A549 treated with RU486 at 1 μM for 4 hours (cell line): ENCODE data around the gene RASL10A. TPM values are rescaled to one million over a fixed set of nuclear protein-coding genes. Genes with fewer than 3 reads are reported as not detected.

Experiments used
- total RNA-seq: library from RNA; stranded (reverse); fragments of 200-300 nt; extraction: Qiagen RNA extraction; gene quantifications from 5 replicates; pipeline ENCODE4 v1.2.3, GENCODE V29; 2022; ENCODE audit warnings: low read depth

Gene RASL10A, protein sequence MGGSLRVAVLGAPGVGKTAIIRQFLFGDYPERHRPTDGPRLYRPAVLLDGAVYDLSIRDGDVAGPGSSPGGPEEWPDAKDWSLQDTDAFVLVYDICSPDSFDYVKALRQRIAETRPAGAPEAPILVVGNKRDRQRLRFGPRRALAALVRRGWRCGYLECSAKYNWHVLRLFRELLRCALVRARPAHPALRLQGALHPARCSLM
- total RNA-seq, result 0.16 to 0.35 TPM (median 0.16 TPM) in 3 of 5 replicates, not detected in the others

DNA sequence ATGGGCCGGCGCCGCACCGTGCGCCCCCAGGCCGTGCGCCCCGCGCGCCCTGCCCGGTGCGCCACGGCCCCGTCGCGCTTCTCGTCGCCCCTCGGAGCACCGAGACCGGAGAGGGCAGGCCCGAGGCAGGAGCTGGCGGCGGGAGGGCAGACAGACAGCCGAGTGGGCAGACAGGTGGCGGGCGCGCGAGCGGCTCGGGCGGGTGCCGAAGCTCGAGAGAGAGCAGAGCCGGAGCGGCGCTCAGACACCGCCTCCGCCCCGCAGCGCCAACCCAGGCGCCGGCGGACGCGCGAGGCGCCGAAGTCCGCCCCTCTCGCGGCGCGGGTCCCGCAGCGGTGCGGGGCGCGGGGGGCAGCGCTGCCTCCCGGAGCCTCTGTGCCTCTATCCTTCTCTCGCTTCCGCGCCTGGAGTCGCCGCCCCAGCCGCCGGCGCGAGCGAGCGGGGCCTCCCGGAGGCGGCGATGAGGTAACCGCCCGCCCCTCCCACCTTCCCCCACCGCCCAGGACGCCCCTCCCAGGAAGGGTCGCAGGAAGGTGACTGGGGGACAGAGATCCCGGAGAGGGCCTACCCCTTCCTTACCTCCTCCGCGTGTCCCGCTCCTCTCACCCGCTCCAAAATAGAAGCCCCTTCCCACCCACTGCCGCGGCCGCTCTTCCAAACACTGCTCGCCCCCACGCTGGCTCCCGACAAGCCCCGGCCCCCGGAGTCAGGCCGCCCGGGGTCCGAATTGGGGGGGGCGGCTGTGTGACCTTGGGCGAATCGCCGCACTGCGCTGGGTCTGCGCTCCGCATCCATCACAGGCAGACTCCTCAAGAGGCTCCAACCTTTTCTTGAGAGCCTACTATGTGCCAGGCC lies at the start of gene RASL10A:
Gene RASL10A (minus strand): TSS at position 412 of the 855 bp plus-strand sequence. CDS start 451 bp downstream, outside the sequence.

DNA sequence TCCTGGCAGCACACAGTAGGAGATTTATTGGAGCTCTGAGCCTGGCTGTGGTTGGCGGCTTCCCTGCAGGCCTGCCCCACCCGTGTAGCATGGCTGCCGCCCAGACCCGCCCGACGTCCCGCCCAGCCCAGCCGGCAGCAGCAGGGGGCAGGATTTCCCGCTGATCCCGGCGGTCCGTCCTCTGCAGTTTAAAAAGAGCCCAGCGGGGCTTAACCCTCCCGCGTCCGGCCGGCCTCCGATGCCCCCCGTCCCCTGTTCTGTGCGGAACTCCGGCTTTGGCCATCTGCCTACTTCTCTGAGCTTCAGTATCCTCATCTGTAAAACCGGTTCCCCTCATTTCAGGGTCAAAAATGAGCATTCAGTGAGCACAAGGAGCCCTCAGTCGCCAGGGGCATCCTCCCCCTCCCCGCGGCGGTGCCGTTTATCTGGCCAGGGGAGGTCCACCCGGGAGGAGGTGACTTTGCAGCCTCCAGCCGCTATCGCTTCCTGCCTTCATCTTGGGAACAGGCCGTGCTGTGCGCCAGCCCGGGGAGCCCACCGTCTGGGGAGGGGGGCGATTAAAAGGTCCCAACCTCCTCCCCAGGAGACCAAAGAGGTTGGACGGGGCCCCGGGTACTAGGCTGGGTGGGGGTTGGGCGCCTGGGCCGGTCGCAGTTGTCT lies 9.2 kb downstream of the RASL10A start, which contains the start of gene GAS2L1:
Gene GAS2L1 (plus strand): TSS at position 476 of the 660 bp plus-strand sequence. CDS start 1,456 bp downstream, outside the sequence.

DNA sequence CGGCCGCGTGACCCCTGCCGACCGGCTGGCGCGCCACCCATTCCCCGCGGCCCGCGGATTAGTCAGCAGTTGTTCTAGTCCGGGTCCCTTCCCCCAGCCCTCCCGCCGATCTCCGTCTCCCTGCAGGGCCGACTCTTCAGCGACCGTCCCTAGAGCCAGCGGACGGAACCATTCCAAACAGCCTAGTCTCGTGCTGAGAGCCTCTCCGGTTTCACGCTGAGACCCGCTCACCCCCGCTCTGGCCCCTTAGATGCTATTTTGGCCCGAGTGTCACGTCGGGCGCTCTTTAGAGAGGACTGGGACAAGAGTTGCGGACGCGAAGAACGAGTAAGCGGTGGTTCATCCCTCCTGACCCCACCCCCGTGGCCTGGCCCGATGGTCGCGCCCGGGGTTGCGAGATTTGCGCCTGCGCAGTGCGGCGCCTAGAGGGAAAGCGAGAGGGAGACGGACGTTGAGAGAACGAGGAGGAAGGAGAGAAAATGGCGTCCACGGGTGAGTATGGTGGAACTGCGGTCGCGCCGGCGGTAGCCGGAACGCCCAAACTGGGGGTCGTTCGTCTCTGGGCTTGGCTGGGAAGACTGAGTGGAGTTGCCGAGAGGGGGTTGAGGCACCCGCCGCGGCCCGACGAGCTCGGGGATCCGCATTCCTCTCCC lies 47.5 kb downstream of the RASL10A start, which contains the start of the genes EWSR1 and RHBDD3:
Gene EWSR1 (plus strand): TSS at position 411 of the 653 bp plus-strand sequence. CDS start 69 bp downstream, at position 480.
Gene RHBDD3 (minus strand): TSS at position 124 of the 653 bp plus-strand sequence. CDS start 2,355 bp downstream, outside the sequence.

Other genes starting within 250 kb of the RASL10A start
- gene KREMEN1, start 242.7 kb downstream of the RASL10A start, total RNA-seq, result 1.9 to 4.6 TPM (median 3.9 TPM) in 5 replicates
- 0.32 to 0.61 TPM (median 0.43 TPM) in 5 replicates for gene EMID1, start 109.8 kb downstream of the RASL10A start, total RNA-seq
- 20.0 to 28.0 TPM (median 26.0 TPM) in 5 replicates for gene RHBDD3, start 47.7 kb downstream of the RASL10A start, total RNA-seq
- gene EWSR1, start 47.4 kb downstream of the RASL10A start, total RNA-seq, result 223 to 231 TPM (median 229 TPM) in 5 replicates
- 18.2 to 33.4 TPM (median 28.1 TPM) in 5 replicates for gene GAS2L1, start 9.0 kb downstream of the RASL10A start, total RNA-seq
- gene AP1B1, start 72.9 kb upstream of the RASL10A start, total RNA-seq, result 23.0 to 27.7 TPM (median 26.0 TPM) in 5 replicates
- not detected in 5 replicates for gene RFPL1, start 122.9 kb upstream of the RASL10A start, total RNA-seq
- gene NEFH, start 164.5 kb upstream of the RASL10A start, total RNA-seq, result 0.07 to 0.10 TPM (median 0.08 TPM) in 4 of 5 replicates, not detected in the other
- gene THOC5, start 238.1 kb upstream of the RASL10A start, total RNA-seq, result 28.8 to 33.3 TPM (median 31.2 TPM) in 5 replicates